NB4 (cell line): ENCODE measurements around the gene GALNT11.

Experiments
- DNase-seq: peaks from one replicate; pipeline ENCODE4 v3.0.0; 2010; ENCODE audit warnings: low read depth
- H3K4me3 ChIP-seq: one replicate; pipeline ENCODE4 v1.5.1; 2011; ENCODE audit warnings: mild to moderate bottlenecking, low read depth, low read length, moderate library complexity
- CTCF ChIP-seq: IDR thresholded peaks from one replicate; pipeline ENCODE4 v1.5.1; 2012; ENCODE audit warnings: low read depth, low read length
- MAX ChIP-seq: IDR thresholded peaks from 2 replicates; pipeline ENCODE4 v1.6.1; 2011; ENCODE audit warnings: low read depth, low read length
- MYC ChIP-seq: IDR thresholded peaks from 2 replicates; pipeline ENCODE4 v1.6.1; 2011; ENCODE audit warnings: low read depth, low read length
- POLR2A ChIP-seq: IDR thresholded peaks from 2 replicates; pipeline ENCODE4 v1.6.1; 2011; ENCODE audit warnings: mild to moderate bottlenecking; ENCODE audit not compliant: insufficient read length; ENCODE audit errors: extremely low read depth

GALNT11 gene

DNA sequence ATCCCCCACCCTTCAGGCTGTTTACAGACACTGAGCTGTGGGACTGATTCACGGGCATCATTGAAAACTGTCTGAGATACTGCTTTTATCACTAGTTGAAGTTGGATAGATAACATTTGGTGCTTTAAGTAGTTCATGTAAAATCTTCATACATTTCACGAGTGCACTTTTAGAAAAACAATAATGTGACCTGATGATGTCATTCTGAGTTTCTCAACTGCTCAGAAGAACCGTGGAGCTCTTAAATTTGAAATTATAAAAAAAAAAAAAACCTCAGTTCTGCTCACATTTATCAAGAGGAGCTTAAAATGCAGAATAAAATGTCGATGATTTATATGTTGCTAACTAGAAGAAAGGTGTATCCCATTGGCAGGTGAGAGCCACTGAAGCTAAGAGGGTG, 81.5 kb downstream of the GALNT11 start:
- no peak for DNase-seq
- no peak for TF ChIP-seq CTCF
- no peak for TF ChIP-seq MAX
- no peak for TF ChIP-seq POLR2A
- no peak for TF ChIP-seq MYC
- no peak overlapping the region for H3K4me3 ChIP-seq

- no peak for TF ChIP-seq POLR2A
- no peak for TF ChIP-seq MAX
- TF ChIP-seq MYC, result no peak
- no peak for TF ChIP-seq CTCF
- DNase-seq, result no peak
- H3K4me3 ChIP-seq, result no peak overlapping the region
Measured at GRCh38 chr7:152107945-152108344, 82.5 kb downstream of the GALNT11 start.

DNA sequence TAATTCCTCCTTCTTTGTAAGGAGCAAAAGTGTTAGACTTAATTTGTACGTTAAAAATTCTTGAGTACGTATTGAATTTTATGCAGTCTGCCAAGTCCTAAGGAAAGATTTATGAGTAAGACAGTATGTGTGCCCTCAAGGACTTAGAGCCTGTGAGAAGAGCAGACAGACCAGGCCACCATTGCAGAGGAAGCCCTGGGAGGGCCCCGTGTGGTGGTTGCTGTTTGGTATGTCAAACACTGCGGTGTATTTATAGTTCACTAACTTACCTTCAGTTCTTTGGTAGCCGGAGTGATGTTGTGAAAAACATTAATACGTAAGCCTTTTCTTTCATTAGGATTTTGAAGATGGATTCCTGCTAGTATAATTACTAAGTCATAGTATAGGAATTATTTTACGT, 82.9 kb downstream of the GALNT11 start:
- TF ChIP-seq POLR2A (no peak), MAX (no peak), MYC (no peak), CTCF (no peak)
- DNase-seq, result no peak
- H3K4me3 ChIP-seq, result no peak overlapping the region

DNA sequence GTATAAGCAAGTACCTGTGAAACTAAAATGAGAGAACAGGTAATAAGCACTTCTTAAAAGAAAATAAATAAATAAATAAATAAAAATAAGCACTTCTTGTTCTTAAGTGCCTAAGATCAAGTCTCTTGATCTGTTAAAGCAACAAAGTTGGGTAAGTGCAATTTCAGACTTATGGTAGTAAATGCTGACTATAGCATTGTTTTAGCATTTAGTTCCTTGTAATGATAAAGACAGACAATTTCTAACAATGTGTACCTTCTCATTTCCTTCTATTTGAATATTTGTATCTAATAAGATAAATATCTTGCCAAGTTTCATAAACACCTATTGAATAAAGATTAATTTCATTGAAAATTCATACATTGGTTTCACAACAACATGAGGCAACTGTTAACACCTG, 87.4 kb downstream of the GALNT11 start:
- no peak overlapping the region for H3K4me3 ChIP-seq
- TF ChIP-seq MYC, result no peak
- TF ChIP-seq MAX, result no peak
- no peak for TF ChIP-seq POLR2A
- TF ChIP-seq CTCF, result no peak
- no peak for DNase-seq

GRCh38 chr7:152115021-152115718, 89.7 kb downstream of the GALNT11 start:
- H3K4me3 ChIP-seq, result no peak overlapping the region
- no peak for DNase-seq
- TF ChIP-seq CTCF (no peak), MYC (no peak), MAX (no peak), POLR2A (no peak)
